GM12864 (cell line): ENCODE results near the gene PITPNM3.
"Not testable (repeated sequence)": the region's sequence is repeated elsewhere in the genome, so short reads cannot be mapped to it uniquely, and the experiment has no call there.

ENCODE experiments used
- DNase-seq: peaks from one replicate; pipeline ENCODE4 v3.0.0-alpha.2; 2011; ENCODE audit warnings: low read depth
- H3K4me3 ChIP-seq: 2 replicates; pipeline ENCODE4 v1.5.1; 2011; ENCODE audit warnings: mild to moderate bottlenecking, low read depth, low read length, control low read depth
- TF ChIP-seq, protein P1 (sequence below): IDR thresholded peaks from 2 replicates; pipeline ENCODE4 v1.5.1; 2011; ENCODE audit warnings: low read depth, mild to moderate bottlenecking, moderate library complexity, low read length, control low read depth, inconsistent platforms; ENCODE audit errors: missing control alignments

The PITPNM3 gene

GRCh38 chr17:6596511-6596910, 40.2 kb upstream of the PITPNM3 start:
- H3K4me3 ChIP-seq = no peak overlapping the region
- TF ChIP-seq, protein P1, sequence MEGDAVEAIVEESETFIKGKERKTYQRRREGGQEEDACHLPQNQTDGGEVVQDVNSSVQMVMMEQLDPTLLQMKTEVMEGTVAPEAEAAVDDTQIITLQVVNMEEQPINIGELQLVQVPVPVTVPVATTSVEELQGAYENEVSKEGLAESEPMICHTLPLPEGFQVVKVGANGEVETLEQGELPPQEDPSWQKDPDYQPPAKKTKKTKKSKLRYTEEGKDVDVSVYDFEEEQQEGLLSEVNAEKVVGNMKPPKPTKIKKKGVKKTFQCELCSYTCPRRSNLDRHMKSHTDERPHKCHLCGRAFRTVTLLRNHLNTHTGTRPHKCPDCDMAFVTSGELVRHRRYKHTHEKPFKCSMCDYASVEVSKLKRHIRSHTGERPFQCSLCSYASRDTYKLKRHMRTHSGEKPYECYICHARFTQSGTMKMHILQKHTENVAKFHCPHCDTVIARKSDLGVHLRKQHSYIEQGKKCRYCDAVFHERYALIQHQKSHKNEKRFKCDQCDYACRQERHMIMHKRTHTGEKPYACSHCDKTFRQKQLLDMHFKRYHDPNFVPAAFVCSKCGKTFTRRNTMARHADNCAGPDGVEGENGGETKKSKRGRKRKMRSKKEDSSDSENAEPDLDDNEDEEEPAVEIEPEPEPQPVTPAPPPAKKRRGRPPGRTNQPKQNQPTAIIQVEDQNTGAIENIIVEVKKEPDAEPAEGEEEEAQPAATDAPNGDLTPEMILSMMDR = no peak
- no peak for DNase-seq

- no peak for DNase-seq
- no peak overlapping the region for H3K4me3 ChIP-seq
- TF ChIP-seq, protein P1 = no peak
Measured at GRCh38 chr17:6596081-6596480, 39.7 kb upstream of the PITPNM3 start.

GRCh38 chr17:6593371-6593770, 37.0 kb upstream of the PITPNM3 start:
- not testable (repeated sequence) for H3K4me3 ChIP-seq, DNase-seq

- DNase-seq = no peak
- TF ChIP-seq, protein P1 = no peak
- H3K4me3 ChIP-seq = no peak overlapping the region
Measured at GRCh38 chr17:6592173-6592572, 35.8 kb upstream of the PITPNM3 start.

GRCh38 chr17:6591599-6592158, 35.3 kb upstream of the PITPNM3 start:
- TF ChIP-seq, protein P1 = no peak
- H3K4me3 ChIP-seq = no peak overlapping the region
- no peak for DNase-seq

DNA sequence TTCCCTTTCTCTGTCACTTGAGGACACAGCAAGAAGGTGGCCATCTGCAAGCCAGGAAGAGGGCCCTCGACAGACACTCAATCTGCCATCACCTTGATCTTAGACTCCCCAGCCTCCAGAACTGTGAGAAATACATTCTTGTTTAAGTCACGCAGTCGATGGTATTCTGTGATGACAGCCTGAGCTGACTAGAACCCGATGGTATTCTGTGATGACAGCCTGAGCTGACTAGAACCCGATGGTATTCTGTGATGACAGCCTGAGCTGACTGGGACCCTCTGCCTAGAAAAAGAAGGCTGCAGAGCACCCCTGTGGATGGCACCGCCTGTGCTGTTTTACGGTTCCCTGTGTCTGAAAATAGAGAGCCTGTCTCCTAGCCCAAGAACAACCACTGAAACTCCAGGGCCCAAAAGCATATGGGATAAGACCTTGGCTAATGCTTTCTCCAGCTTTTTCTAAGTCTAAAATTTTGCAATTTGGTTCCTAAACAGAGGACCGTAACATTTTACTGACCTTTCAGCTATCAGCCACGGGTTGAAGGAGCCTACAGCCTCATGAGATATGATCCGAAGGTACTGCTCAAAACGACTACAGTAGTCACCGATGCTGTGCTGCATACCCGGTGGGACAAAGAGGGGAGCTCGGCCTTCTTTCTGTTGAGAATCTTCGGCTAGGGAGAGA, 33.1 kb upstream of the PITPNM3 start:
- TF ChIP-seq, protein P1 = no peak
- no peak overlapping the region for H3K4me3 ChIP-seq
- no peak for DNase-seq

- no peak for DNase-seq
- H3K4me3 ChIP-seq = no peak overlapping the region
- TF ChIP-seq, protein P1 = no peak
Measured at GRCh38 chr17:6588165-6588564, 31.8 kb upstream of the PITPNM3 start.
